ENCODE results near the gene SLC22A13.
"Not testable (repeated sequence)": the region's sequence is repeated elsewhere in the genome, so short reads cannot be mapped to it uniquely, and the experiment has no call there.

SLC22A13 gene

DNA sequence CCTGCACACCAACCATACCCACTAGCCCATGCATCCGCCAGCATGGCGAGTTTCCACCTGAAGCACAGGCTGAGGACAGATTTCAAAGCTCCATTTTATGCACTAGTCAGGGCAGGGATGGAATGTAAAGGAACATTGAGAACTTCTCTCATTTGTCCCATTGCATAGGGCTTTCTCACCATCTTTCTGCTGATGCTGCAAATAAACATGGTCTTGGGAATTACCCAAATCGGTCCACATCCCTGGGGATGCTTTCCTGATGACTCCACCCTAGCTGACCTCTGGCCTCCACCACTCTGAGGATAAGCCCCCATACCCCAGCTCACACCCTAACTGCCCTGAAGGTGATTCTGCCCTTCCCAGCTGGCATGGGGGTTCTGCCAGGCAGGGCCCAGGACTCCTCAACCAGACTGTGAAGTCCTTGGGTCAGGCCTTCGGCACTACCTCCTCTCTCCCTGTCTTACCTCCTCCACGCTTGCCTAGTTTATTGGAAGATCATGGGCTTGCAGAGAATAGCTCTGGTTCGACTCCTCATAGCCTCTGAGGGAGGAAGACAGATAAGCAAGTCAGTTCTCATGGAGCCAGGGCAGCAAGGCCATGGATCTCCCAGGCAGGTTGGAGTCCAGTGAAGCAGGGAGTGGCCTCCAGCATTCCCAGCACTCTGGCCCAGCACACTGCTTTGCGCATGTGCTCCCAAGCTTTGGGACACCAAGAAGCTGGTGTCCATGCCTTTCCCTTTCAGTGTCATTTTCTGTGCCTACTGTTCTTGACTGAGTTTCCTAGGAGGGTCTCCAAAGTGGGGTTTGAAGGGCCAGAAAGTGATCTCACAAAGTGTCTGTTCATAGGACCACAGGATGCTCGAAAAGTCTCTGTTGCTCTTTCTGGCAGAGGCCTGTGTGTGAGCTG, 53.4 kb downstream of the SLC22A13 start:
- Mint-ChIP-seq H3K4me1 (ENCODE audit: low read depth) (no peaks in the 10 kb centered on the region), H3K36me3 (ENCODE audit: low read depth) (no peaks in the 10 kb centered on the region), H3K4me3 (no peak overlapping the region), H3K27me3 (no peaks in the 10 kb centered on the region), H3K27ac (no peak overlapping the region), H3K9me3 (peaks cover 2% of the 10 kb centered on the region)
- DNase-seq, result no peak

DNA sequence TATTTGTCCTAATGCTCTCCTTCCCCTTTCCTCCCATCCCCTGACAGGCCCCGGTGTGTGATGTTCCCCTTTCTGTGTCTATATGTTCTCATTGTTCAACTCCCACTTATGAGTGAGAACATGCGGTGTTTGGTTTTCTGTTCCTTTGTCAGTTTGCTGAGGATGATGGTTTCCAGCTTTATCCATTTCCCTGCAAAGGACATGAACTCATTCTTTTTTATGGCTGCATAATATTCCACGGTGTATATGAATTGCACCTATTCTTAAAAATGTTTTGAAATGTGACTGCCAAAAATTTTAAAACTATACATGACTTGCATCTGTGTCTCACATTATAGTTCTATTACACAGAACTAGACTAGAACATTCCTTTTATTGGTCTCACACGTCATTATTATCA, 55.0 kb downstream of the SLC22A13 start:
- not testable (repeated sequence) for H3K27me3 Mint-ChIP-seq; H3K36me3 Mint-ChIP-seq (ENCODE audit: low read depth); H3K27ac Mint-ChIP-seq; H3K9me3 Mint-ChIP-seq; DNase-seq; H3K4me3 Mint-ChIP-seq; H3K4me1 Mint-ChIP-seq (ENCODE audit: low read depth)

DNA sequence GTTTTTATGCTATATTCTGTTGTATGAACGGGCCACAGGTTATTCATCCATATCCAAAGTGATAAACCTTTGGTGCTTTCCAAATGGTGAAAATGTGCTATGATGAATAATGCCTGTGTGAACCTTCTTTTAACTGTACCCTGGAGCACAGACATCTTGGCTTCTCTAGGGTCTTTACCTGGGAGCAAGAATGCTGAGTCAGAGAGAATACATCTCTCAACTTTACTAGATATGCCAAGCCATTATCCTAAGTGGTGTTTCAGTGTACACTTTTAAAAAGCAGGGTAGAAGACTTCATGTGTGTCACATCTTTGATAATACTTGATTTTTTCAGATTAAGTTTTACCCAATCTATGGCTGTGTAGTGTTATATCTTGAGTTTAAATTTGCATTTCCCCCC, 57.4 kb downstream of the SLC22A13 start:
- H3K4me3 Mint-ChIP-seq, result no peak overlapping the region
- DNase-seq, result no peak

DNA sequence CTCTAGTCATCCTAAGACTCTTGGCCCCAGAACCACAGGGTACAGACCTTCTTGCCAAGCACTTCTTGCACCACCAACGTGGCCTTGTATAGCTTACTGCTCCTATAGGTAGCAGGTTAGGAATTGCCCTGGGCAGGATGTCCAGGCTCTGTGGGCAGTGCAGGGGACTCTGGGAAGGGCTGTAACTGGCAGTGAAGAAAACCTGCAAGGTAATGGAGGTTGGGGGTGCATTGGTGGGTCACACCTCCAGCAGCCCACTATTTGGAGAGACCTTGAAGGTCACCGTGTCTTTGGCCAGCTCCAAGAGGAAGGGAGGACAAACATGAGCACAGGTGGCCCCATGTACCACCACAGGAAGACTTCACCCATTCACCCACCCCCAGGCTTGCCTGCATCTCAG, 59.6 kb downstream of the SLC22A13 start:
- H3K9me3 Mint-ChIP-seq, result peaks cover 2% of the 10 kb centered on the region
- no peaks in the 10 kb centered on the region for H3K27me3 Mint-ChIP-seq
- peaks cover 3% of the 10 kb centered on the region for H3K4me1 Mint-ChIP-seq (ENCODE audit: low read depth)
- DNase-seq, result no peak
- no peak overlapping the region for H3K27ac Mint-ChIP-seq
- no peak overlapping the region for H3K4me3 Mint-ChIP-seq
- no peaks in the 10 kb centered on the region for H3K36me3 Mint-ChIP-seq (ENCODE audit: low read depth)

More for the DNA sequence above, 57.4 kb downstream of the SLC22A13 start:
- H3K36me3 Mint-ChIP-seq (ENCODE audit: low read depth), result no peaks in the 10 kb centered on the region
- H3K9me3 Mint-ChIP-seq, result peaks cover 2% of the 10 kb centered on the region
- H3K27ac Mint-ChIP-seq, result no peak overlapping the region
- H3K27me3 Mint-ChIP-seq, result no peaks in the 10 kb centered on the region
- H3K4me1 Mint-ChIP-seq (ENCODE audit: low read depth), result peaks cover 3% of the 10 kb centered on the region

DNA sequence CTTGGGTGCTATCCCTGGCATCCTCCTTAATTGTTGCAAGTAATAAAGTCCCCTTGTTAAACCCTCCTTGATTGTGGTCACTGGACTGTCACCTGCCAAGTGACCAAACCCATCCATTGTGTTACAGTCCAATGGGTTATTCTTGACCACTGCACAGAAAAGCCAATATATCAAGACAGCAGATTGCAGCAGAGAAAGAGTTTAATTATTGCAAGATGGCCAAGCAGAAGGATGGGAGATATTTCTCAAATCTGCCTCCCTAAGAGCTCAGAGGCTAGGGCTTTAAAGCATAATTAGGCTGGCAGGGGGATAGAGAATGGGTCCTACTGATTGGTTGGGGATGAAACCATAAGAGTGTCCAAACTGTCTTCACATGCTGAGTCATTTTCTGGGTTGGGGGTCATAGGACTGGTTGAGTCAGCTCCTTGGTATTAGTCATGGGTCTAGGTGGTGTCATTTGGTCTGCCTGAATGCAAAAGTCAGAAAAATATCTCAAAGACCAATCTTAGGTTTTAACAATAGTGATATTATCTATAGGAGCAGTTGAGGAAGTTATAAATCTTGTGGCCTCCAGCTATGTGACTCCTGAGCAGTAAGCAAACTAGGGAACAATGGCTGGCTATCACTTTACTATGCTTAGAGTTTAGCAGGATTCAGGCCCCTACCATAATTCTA, 61.9 kb downstream of the SLC22A13 start:
- Mint-ChIP-seq H3K36me3 (ENCODE audit: low read depth) (no peaks in the 10 kb centered on the region), H3K27ac (no peak overlapping the region), H3K27me3 (no peaks in the 10 kb centered on the region), H3K4me3 (no peak overlapping the region), H3K9me3 (no peaks in the 10 kb centered on the region), H3K4me1 (ENCODE audit: low read depth) (peaks cover 3% of the 10 kb centered on the region)
- no peak for DNase-seq

Data from activated T-cell treated with anti-CD3 and anti-CD28 coated beads, Interleukin-2, amount 50 U/mL, for 24 hours (primary cell).